OCI-LY3 (cell line): ENCODE measurements around the gene TMEM106A.

Experiments
- EZH2phosphoT487 ChIP-seq: fragments of 200-600 bp; shearing (Covaris generic); IDR thresholded peaks from 2 replicates; pipeline ENCODE4 v1.6.1; 2018; ENCODE audit warnings: antibody characterized with exemption, mixed run types, low read depth
- TF ChIP-seq, protein P1 (sequence below): fragments of 200-600, 300-600 bp; sonication (generic); IDR thresholded peaks from 2 replicates; pipeline ENCODE4 v1.5.1; 2014; ENCODE audit warnings: antibody characterized with exemption, low read length, low read depth

DNA sequence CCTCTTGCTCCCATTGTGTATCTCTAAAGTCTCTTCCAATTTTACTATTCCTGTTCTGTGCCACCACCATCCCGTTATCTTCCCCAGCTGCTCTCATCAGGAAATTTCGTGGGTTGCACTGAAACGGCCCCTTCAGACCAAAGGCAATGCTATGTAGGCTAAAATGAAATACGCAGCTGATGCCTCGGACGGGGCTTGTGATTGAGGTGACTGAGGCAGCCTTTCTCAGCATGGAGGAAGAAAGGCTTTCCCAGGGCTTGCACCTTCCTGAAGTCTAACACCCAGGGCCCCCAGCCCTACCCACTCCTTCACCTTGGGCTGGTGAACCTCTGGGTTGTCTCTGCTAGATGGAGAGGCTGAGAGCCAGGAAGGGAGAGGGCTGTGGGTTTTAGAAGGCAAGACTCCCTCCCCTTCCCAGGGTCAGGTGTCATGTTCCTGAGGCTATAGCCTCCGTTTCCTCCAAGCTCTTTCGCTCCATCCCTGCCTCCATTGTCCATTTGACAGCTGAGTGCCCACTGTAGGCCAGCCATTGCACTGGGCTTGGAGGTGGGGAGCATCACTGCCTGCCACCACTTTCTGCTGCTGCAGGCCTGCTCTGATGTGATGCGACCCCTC, 8.9 kb downstream of the TMEM106A start:
- TF ChIP-seq EZH2phosphoT487: no peak
- TF ChIP-seq, protein P1, sequence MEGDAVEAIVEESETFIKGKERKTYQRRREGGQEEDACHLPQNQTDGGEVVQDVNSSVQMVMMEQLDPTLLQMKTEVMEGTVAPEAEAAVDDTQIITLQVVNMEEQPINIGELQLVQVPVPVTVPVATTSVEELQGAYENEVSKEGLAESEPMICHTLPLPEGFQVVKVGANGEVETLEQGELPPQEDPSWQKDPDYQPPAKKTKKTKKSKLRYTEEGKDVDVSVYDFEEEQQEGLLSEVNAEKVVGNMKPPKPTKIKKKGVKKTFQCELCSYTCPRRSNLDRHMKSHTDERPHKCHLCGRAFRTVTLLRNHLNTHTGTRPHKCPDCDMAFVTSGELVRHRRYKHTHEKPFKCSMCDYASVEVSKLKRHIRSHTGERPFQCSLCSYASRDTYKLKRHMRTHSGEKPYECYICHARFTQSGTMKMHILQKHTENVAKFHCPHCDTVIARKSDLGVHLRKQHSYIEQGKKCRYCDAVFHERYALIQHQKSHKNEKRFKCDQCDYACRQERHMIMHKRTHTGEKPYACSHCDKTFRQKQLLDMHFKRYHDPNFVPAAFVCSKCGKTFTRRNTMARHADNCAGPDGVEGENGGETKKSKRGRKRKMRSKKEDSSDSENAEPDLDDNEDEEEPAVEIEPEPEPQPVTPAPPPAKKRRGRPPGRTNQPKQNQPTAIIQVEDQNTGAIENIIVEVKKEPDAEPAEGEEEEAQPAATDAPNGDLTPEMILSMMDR: no peak
